ENCODE data around the gene MDN1.

GRCh38 chr6:89703292-89703691 is 116.3 kb downstream of the MDN1 start:
- TF ChIP-seq POLR2A (IDR thresholded peaks at IDR 0.05; ENCODE audit: low read depth, low read length) (no peak), POLR2AphosphoS5 (IDR thresholded peaks at IDR 0.05; ENCODE audit: low read depth, low read length) (no peak), TAF1 (IDR thresholded peaks at IDR 0.05; ENCODE audit: borderline replicate concordance, low read depth, low read length) (no peak)
